Lung microvascular endothelial cell (primary cell): ENCODE data around the gene ATP6V1E1. TPM values are rescaled to one million over a fixed set of nuclear protein-coding genes. Genes with fewer than 3 reads are reported as not detected.
"Not testable (repeated sequence)": the region's sequence is repeated elsewhere in the genome, so short reads cannot be mapped to it uniquely, and the experiment has no call there.

Experiments
- DNase-seq, 2 donors: peaks; one replicate each; pipeline versions ENCODE4 v3.0.0 to v3.0.0-alpha.2; 2010; ENCODE audit warnings: low read depth in 2 of 2
- total RNA-seq: library from RNA; depleted of rRNA; stranded (reverse); fragments of >200 nt; gene quantifications from 2 replicates; pipeline ENCODE4 v1.2.1, GENCODE V29; 2014

ATP6V1E1 gene
- total RNA-seq, 1 donor from 2014 or later, result 141 TPM

DNA sequence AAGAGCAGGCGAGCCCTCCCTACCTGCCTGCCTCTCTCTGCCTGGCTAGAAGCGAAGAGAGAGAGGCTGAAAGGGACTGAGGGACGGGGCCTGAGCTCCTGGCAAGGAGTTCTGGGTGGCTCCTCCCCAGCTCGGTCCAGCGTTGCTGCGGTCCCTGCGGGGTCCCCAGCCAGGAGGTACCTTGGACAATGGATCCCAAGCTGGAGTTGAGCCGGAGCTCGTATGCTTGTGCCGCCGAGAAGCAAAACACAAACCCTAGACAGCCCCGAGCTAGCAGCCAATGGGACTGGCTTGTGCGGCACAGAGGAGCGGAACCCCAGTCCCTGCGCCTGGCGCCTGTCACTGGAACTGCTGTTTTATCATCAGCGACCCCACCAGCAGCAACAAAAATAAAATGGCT lies 46.9 kb downstream of the ATP6V1E1 start:
- DNase-seq, result no peak

DNA sequence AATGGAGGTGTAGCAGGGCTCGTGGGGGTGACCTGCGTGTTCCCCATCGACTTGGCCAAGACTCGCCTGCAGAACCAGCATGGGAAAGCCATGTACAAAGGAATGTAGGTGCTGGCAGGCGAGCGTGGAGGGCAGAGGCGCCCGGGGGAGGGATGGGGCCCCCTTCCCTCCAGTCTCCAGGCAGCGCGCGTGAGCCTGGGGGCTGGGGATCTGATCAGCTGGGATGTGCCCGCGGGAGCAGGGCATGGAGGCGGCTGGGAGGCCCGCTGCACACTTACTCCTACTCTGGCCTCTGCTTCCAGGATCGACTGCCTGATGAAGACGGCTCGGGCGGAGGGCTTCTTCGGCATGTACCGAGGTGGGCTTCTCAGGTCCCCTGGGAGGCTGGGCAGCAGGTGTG lies 47.5 kb downstream of the ATP6V1E1 start:
- DNase-seq, result no peak

GRCh38 chr22:17580441-17581031 lies 48.0 kb downstream of the ATP6V1E1 start:
- no peak for DNase-seq

GRCh38 chr22:17579535-17579981 lies 49.0 kb downstream of the ATP6V1E1 start:
- no peak for DNase-seq

- DNase-seq, result peak; percentile 37 to 65
Measured at GRCh38 chr22:17578136-17578754, 50.3 kb downstream of the ATP6V1E1 start.

DNA sequence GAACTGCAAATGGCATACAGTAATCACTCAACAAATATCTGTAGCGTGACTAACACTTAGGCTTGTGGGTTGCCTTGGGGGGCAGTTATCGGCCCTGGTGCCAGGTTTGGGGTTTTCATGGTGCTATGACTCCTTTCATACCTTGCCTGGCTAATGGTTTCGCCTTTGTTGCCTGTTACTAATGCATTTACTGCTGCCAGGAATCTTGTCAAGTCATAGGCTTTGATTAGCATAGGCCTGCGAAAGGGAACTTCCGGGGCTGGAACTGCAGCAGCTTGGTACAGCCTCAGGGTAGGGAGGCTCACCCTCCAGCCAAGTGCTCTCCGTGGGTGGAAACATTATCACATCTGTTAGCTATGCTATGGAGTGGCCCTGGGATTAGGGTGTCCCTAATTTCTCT lies 52.1 kb downstream of the ATP6V1E1 start:
- no peak for DNase-seq

DNA sequence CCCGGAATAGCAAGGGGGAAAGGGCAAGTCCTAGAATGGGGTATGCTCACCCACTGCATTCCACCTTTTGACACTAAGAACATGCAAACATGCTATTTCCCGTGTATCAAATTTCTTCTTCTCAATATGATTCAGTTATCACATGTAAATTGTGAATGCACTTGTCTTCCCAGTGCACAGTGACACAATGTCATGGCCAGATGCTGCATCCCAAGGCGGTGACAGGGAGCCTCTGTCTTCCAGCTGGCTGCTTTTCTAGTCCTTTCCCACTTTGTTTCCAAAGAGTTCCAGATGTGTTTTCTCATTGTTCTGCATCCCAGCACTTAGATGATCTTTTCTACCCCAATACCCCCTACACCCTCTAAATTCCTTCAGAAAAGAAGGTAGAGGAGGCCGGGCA lies 52.9 kb downstream of the ATP6V1E1 start:
- DNase-seq, result no peak

- DNase-seq, result no peak
Measured at GRCh38 chr22:17575151-17575550, 53.4 kb downstream of the ATP6V1E1 start.

DNA sequence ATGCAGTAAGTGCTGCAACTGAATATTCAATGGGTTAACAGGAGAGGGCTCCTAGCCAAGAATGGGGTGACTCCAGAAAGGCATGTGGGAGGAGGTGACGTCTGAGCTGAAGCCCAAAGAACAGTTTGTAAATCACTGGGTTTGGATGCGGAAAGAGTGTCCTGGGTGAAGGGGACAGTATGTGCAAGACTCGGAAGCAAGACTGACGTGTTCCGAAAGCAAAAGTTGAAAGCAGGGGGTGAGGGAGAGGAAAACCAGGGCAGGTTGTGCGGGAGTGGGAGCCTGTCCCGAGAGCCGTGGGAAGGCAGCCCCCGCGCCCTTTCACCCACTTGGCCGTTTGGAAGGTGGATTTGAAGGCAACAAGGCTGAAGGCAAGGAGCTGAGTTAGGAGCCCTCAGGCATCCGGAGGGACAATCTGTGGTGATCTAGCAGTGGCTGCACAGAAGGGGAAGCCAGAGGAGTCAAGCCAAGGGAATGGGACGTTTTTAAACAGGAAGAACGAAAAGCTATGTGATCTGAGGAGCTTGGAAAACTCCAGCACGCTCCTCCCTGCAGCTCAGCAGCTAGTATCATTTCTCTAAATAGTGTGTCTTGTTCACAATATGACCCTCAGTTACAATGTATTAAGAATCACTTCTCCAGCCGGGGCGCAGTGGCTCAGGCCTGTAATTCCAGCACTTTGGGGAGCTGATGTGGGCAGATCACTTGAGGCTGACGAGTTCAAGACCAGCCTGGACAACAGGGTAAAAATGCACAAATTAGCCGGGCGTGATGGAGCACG lies 57.5 kb downstream of the ATP6V1E1 start:
- DNase-seq, result peak; percentile 15 to 70

DNA sequence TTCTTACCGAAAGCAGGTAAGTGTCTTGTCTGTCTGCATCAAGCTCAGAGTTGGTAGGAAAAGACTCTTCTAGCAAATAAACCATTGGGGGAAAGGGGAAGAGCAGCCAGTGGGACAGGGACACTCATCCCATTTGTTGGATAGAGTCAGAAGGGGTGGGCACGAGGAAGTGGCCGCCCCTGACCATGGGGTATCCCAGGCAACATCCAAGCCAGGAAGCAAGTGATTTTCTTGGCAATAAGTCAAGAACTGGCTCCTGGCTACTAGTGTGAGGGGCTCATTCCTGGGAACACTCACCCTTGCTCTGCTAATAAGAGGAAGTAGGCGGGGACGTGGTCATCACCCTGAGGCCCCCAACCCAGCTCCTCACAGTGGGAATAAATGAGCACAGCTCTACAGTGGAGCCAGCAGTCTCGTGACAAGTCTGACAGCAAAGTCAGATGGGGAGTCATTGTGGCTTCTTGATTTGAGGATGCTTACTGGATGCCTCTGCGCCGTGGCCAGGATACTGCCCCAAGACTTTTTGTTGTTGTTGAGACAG lies 58.5 kb downstream of the ATP6V1E1 start:
- DNase-seq, result peak; percentile 39 to 60

DNA sequence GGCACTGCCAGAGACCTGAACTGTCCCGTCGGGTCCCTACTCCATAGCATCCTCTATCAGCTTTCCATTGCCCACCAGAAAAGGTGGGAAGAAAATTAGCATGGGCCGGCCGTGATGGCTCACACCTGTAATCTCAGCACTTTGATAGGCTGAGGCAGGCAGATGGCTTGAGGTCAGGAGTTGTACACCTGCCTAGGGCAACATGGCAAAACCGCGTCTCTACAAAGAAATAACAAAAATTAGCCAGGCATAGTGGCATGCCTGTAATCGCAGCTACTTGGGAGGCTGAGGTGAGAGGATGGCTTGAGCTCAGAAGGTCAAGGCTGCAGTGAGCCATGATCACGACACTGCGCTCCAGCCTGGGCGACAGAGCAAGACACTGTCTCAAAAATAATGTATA lies 61.8 kb downstream of the ATP6V1E1 start:
- no peak for DNase-seq

- DNase-seq, result not testable (repeated sequence)
Measured at GRCh38 chr22:17566016-17566687, 62.4 kb downstream of the ATP6V1E1 start.

GRCh38 chr22:17563936-17564391 lies 64.6 kb downstream of the ATP6V1E1 start:
- no peak for DNase-seq

GRCh38 chr22:17562906-17563870 lies 65.4 kb downstream of the ATP6V1E1 start, which contains the start of gene SLC25A18:
Gene SLC25A18 (plus strand): TSS chr22:17563498. CDS start chr22:17579945, 16,447 bp downstream.
- DNase-seq, result no peak

DNA sequence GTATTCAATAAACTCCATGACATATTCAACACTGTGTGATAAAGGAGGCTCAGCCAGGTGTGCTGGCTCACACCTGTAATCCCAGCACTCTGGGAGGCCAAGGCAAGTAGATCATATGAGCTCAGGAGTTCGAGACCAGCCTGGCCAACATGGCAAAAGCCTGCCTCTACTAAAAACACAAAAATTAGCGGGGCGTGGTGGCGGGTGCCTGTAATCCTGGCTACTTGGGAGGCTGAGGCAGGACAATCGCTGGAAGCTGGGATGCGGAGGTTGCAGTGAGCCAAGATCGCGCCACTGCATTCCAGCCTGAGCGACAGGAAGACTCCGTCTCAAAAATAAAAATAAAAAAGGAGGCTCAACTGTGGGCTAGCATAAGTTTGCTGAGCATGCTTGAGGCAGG lies 69.4 kb downstream of the ATP6V1E1 start:
- no peak for DNase-seq

DNA sequence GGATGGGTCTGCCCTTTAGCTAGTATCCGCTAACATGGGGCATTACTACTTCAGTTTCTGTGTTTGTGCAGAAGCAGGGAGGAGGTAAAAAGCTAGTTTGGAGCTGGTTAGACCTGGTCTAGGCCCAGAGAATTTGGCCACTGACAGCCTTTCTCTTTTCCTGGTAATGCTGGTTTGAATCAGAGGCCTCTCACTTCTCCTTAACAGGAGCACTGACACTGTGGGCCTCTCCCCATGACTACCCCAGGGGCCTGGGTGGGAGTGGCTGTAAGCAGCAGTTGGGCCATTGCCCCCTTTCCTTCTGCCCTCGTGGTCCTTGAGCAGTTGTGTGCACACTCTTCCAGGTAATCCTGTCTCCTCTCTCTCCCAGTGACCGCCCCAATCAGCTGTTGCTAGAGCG lies 73.7 kb downstream of the ATP6V1E1 start:
- DNase-seq, result no peak

DNA sequence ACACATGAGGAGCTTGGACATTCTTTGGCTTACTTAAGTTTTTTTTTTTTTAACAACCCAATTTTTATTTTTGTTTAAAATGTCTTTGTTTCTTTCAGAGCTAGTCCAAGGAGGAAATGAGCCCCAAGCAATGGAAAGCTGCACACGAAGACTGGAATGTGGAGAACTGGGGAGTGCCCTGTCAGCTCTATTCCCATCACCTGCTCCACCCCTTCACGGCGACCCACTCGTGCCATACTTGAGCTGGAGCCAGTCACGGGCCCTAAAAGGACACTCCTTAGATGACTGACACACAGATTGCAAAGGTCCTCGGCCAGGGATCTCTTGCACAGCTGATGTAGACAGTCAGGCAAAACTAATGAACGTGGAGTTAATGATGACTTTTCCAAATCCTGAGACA lies 75.8 kb downstream of the ATP6V1E1 start:
- DNase-seq, result no peak

DNA sequence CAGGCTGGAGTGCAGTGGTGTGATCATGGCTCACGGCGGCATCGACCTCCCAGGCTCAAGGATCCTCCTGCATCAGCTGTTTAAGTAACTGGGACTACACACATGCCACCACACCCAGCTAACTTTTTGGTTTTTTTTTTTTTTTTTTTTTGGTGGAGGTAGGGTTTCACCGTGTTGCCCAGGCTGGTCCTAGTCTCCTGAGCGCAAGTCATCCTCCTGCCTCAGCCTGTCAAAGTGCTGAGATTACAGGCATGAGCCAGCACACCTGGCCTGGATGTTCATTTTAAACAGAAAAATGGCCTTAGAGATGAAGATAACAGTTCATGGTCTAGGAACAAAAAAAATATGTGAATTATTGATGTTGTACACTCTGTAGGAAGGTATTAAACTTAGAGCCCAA lies 78.9 kb downstream of the ATP6V1E1 start:
- no peak for DNase-seq

- DNase-seq, result no peak
Measured at GRCh38 chr22:17549183-17549582, 79.4 kb downstream of the ATP6V1E1 start.

GRCh38 chr22:17548756-17549035 lies 79.9 kb downstream of the ATP6V1E1 start:
- DNase-seq, result no peak
